Keratinocyte (primary cell): ENCODE measurements around the gene CYTH1. TPM values are rescaled to one million over a fixed set of nuclear protein-coding genes. Genes with fewer than 3 reads are reported as not detected.

Source experiments
- DNase-seq: peaks from one replicate; pipeline ENCODE4 v3.0.0-alpha.2; 2011; ENCODE audit warnings: low read depth, missing footprints, low spot score
- FAIRE-seq: peaks from 2 replicates; lab custom pipeline; 2011; peaks lifted over from hg19 to GRCh38; lab: Jason Lieb, UNC
- H2AFZ ChIP-seq: 2 replicates; pipeline ENCODE4 v1.6.0; 2012; ENCODE audit warnings: low read length, control low read depth, inconsistent platforms; ENCODE audit not compliant: control insufficient read depth
- H3K27ac ChIP-seq: 2 replicates; pipeline ENCODE4 v1.5.1; 2011; ENCODE audit warnings: low read length; ENCODE audit not compliant: control insufficient read depth, insufficient read depth
- H3K27me3 ChIP-seq: 3 replicates; pipeline ENCODE4 v1.6.0; 2011; ENCODE audit warnings: low read length; ENCODE audit not compliant: control insufficient read depth, insufficient read depth; ENCODE audit errors: extremely low read depth
- H3K36me3 ChIP-seq, 2 experiments: 2 replicates in 1 of 2; 3 replicates in 1 of 2; pipeline ENCODE4 v1.5.1; 2011; ENCODE audit warnings: low read length in 2 of 2, mild to moderate bottlenecking in 1 of 2; ENCODE audit not compliant: control insufficient read depth in 2 of 2, insufficient read depth in 2 of 2; ENCODE audit errors: extremely low read depth in 1 of 2
- H3K4me1 ChIP-seq: 3 replicates; pipeline ENCODE4 v1.5.1; 2011; ENCODE audit warnings: low read length; ENCODE audit not compliant: control insufficient read depth, insufficient read depth; ENCODE audit errors: extremely low read depth
- H3K4me2 ChIP-seq: 3 replicates; pipeline ENCODE4 v1.6.0; 2011; ENCODE audit warnings: low read depth, low read length; ENCODE audit not compliant: control insufficient read depth, insufficient read depth; ENCODE audit errors: extremely low read depth
- H3K4me3 ChIP-seq, 3 experiments: fragments of 200-600 bp in 1 of 3; sonication (generic) in 1 of 3; 2 replicates in 2 of 3; 3 replicates in 1 of 3; pipeline ENCODE4 v1.5.1; 2011 to 2016; ENCODE audit warnings: low read length in 3 of 3, mild to moderate bottlenecking in 3 of 3, control low read depth in 2 of 3, inconsistent platforms in 1 of 3, low read depth in 1 of 3, mixed read lengths in 1 of 3, mixed run types in 1 of 3, moderate library complexity in 1 of 3; ENCODE audit not compliant: control insufficient read depth in 2 of 3, insufficient read depth in 2 of 3; ENCODE audit errors: extremely low read depth in 1 of 3
- H3K79me2 ChIP-seq: 2 replicates; pipeline ENCODE4 v1.6.0; 2012; ENCODE audit warnings: low read length; ENCODE audit not compliant: control insufficient read depth, insufficient read depth
- H3K9ac ChIP-seq: 3 replicates; pipeline ENCODE4 v1.6.0; 2011; ENCODE audit warnings: low read length; ENCODE audit not compliant: control insufficient read depth, insufficient read depth; ENCODE audit errors: extremely low read depth
- H3K9me1 ChIP-seq: 3 replicates; pipeline ENCODE4 v1.6.0; 2011; ENCODE audit warnings: low read length; ENCODE audit not compliant: control insufficient read depth, insufficient read depth; ENCODE audit errors: extremely low read depth
- H3K9me3 ChIP-seq: 2 replicates; pipeline ENCODE4 v1.5.1; 2012; ENCODE audit warnings: low read depth, low read length; ENCODE audit not compliant: control insufficient read depth
- H4K20me1 ChIP-seq: 3 replicates; pipeline ENCODE4 v1.6.0; 2011; ENCODE audit warnings: low read length; ENCODE audit not compliant: control insufficient read depth, insufficient read depth; ENCODE audit errors: extremely low read depth
- CTCF ChIP-seq, 3 experiments: IDR thresholded peaks in 1 of 3; conservative IDR thresholded peaks in 1 of 3; optimal IDR thresholded peaks in 1 of 3; 2 replicates in 2 of 3; 3 replicates in 1 of 3; pipeline versions ENCODE3 to v1.5.1; 2011; ENCODE audit warnings: low read length in 3 of 3, mild to moderate bottlenecking in 3 of 3, moderate library complexity in 2 of 3, control low read depth in 1 of 3, inconsistent platforms in 1 of 3; ENCODE audit not compliant: insufficient read depth in 2 of 3; ENCODE audit errors: extremely low read depth in 1 of 3
- EZH2 ChIP-seq: IDR thresholded peaks from one replicate; pipeline ENCODE4 v1.6.1; 2012; ENCODE audit warnings: inconsistent platforms, mild to moderate bottlenecking, low read length, moderate library complexity
- dilution Hi-C: fragments of 300-500 bp; cut with MboI; formaldehyde crosslinking; loops from one replicate; pipeline ENCODE4 v1.7.0; 2020; ENCODE audit warnings: low sequenced_read_pairs; ENCODE audit not compliant: extremely low pct_ligation_motif_present
- polyA plus RNA-seq, 5 experiments: library from polyadenylated mRNA; depleted of rRNA in 3 of 5; stranded (reverse) in 3 of 5; stranded (forward) in 1 of 5; unstranded in 1 of 5; fragments of >200 nt; gene quantifications; 1 replicate in 1 of 5; 2 replicates in 3 of 5; 3 replicates in 1 of 5; pipeline versions ENCODE4 v1.2.1 to v1.2.3, GENCODE V29; 2011 to 2012; ENCODE audit warnings: missing spikeins in 2 of 5, low read depth in 1 of 5, low replicate concordance in 1 of 5

CYTH1 gene
- polyA plus RNA-seq, 1 donor (not counting 4 experiments of a cell fraction or from before 2014, with no cell fraction given): 28.3 TPM

- no peak for TF ChIP-seq CTCF (optimal IDR thresholded peaks at IDR 0.05 in 1 of 3, IDR thresholded peaks at IDR 0.05 in 1 of 3, conservative IDR thresholded peaks at IDR 0.05 in 1 of 3; ENCODE audit: extremely low read depth in 1 of 3, insufficient read depth in 2 of 3, low read length in 3 of 3)
- TF ChIP-seq EZH2: no peak
- Histone ChIP-seq H3K4me1 (no peaks in the 10 kb centered on the region), H3K9me3 (no peaks in the 10 kb centered on the region), H3K27ac (no peak overlapping the region), H3K9me1 (no peaks in the 10 kb centered on the region), H3K27me3 (no peaks in the 10 kb centered on the region), H3K4me3 (no peak overlapping the region), H3K79me2 (no peaks in the 10 kb centered on the region), H2AFZ (no peak overlapping the region), H3K9ac (no peak overlapping the region), H3K4me2 (no peak overlapping the region), H3K36me3 (no peaks in the 10 kb centered on the region), H4K20me1 (no peaks in the 10 kb centered on the region)
- no peak for FAIRE-seq
- dilution Hi-C loops: no loop called here
- no peak for DNase-seq
Observed at GRCh38 chr17:78652024-78652423, 130.0 kb downstream of the CYTH1 start.

- no peak overlapping the region for H2AFZ ChIP-seq
- H3K27ac ChIP-seq: no peak overlapping the region
- no peaks in the 10 kb centered on the region for H3K79me2 ChIP-seq
- no peaks in the 10 kb centered on the region for H3K36me3 ChIP-seq
- dilution Hi-C loops: no loop called here
- no peaks in the 10 kb centered on the region for H3K9me1 ChIP-seq
- no peak overlapping the region for H3K4me2 ChIP-seq
- TF ChIP-seq EZH2: no peak
- TF ChIP-seq CTCF (optimal IDR thresholded peaks at IDR 0.05 in 1 of 3, IDR thresholded peaks at IDR 0.05 in 1 of 3, conservative IDR thresholded peaks at IDR 0.05 in 1 of 3; ENCODE audit: extremely low read depth in 1 of 3, insufficient read depth in 2 of 3, low read length in 3 of 3): no peak
- H3K4me3 ChIP-seq: no peak overlapping the region
- no peaks in the 10 kb centered on the region for H3K27me3 ChIP-seq
- H3K9ac ChIP-seq: no peak overlapping the region
- no peaks in the 10 kb centered on the region for H4K20me1 ChIP-seq
- H3K4me1 ChIP-seq: no peaks in the 10 kb centered on the region
- FAIRE-seq (no peak), DNase-seq (no peak)
- H3K9me3 ChIP-seq: no peaks in the 10 kb centered on the region
Observed at GRCh38 chr17:78651554-78651953, 130.5 kb downstream of the CYTH1 start.
